Fibroblast of mammary gland (primary cell): ENCODE data around the gene KLK2.

ENCODE experiments used
- DNase-seq: peaks from one replicate; pipeline ENCODE4 v3.0.0-alpha.2; 2010; ENCODE audit warnings: low read depth
- H3K4me3 ChIP-seq: 2 replicates; pipeline ENCODE4 v1.5.1; 2011; ENCODE audit warnings: low read depth, mild to moderate bottlenecking, low read length, moderate library complexity; ENCODE audit not compliant: control insufficient read depth
- CTCF ChIP-seq: conservative IDR thresholded peaks from 2 replicates; pipeline ENCODE4 v1.5.1; 2011; ENCODE audit warnings: low read depth, low read length, inconsistent platforms; ENCODE audit not compliant: control insufficient read depth, insufficient read depth

The KLK2 gene

GRCh38 chr19:50897191-50897607, 24.0 kb downstream of the KLK2 start:
- H3K4me3 ChIP-seq = no peak overlapping the region
- DNase-seq = no peak
- no peak for TF ChIP-seq CTCF

GRCh38 chr19:50897612-50898011, 24.4 kb downstream of the KLK2 start:
- no peak for TF ChIP-seq CTCF
- no peak overlapping the region for H3K4me3 ChIP-seq
- DNase-seq = no peak

GRCh38 chr19:50898018-50898417, 24.8 kb downstream of the KLK2 start:
- no peak for TF ChIP-seq CTCF
- DNase-seq = no peak
- no peak overlapping the region for H3K4me3 ChIP-seq

- no peak for DNase-seq
- TF ChIP-seq CTCF = no peak
- no peak overlapping the region for H3K4me3 ChIP-seq
Measured at GRCh38 chr19:50899569-50899968, 26.3 kb downstream of the KLK2 start.

- no peak overlapping the region for H3K4me3 ChIP-seq
- no peak for DNase-seq
- no peak for TF ChIP-seq CTCF
Measured at GRCh38 chr19:50902640-50903039, 29.4 kb downstream of the KLK2 start.

GRCh38 chr19:50906217-50906616, 33.0 kb downstream of the KLK2 start:
- H3K4me3 ChIP-seq = no peak overlapping the region
- TF ChIP-seq CTCF = peak; percentile 58
- DNase-seq = peak; percentile 23

GRCh38 chr19:50908336-50908735, 35.1 kb downstream of the KLK2 start:
- TF ChIP-seq CTCF = no peak
- DNase-seq = no peak
- H3K4me3 ChIP-seq = no peak overlapping the region
